GM23338 (cell line): ENCODE measurements around the gene GAPDHS. TPM values are rescaled to one million over a fixed set of nuclear protein-coding genes. Genes with fewer than 3 reads are reported as not detected.

Source experiments
- ATAC-seq: fragments of 200-7000 bp; cut with Tn5 transposase; 3 replicates; pipeline ENCODE4 v1.9.1; 2020
- DNase-seq: peaks from one replicate; pipeline ENCODE4 v3.0.0-alpha.2; 2015; ENCODE audit warnings: low spot score
- H2AFZ ChIP-seq: fragments of 200-600 bp; sonication (generic); 2 replicates; pipeline ENCODE4 v1.8.0; 2016; ENCODE audit warnings: antibody characterized with exemption, mild to moderate bottlenecking, moderate library complexity
- H3F3A ChIP-seq: fragments of 200-600 bp; sonication (generic); replicated peaks from 2 replicates; pipeline ENCODE4 v1.8.0; 2017; ENCODE audit warnings: antibody characterized with exemption, mixed run types, low read depth
- H3K27ac ChIP-seq: fragments of 200-600 bp; sonication (generic); 2 replicates; pipeline ENCODE4 v1.6.1; 2016; ENCODE audit warnings: low read depth
- H3K27me3 ChIP-seq: fragments of 200-600 bp; sonication (generic); 2 replicates; pipeline ENCODE4 v1.8.0; 2016; ENCODE audit warnings: mild to moderate bottlenecking, mixed run types, moderate library complexity; ENCODE audit not compliant: insufficient read depth
- H3K36me3 ChIP-seq: fragments of 200-600 bp; sonication (generic); 2 replicates; pipeline ENCODE4 v1.8.0; 2016; ENCODE audit warnings: mild to moderate bottlenecking; ENCODE audit not compliant: insufficient read depth
- H3K4me1 ChIP-seq: fragments of 200-600 bp; sonication (generic); 2 replicates; pipeline ENCODE4 v1.8.0; 2016; ENCODE audit warnings: mild to moderate bottlenecking, moderate library complexity; ENCODE audit not compliant: insufficient read depth
- H3K4me2 ChIP-seq: fragments of 200-600 bp; sonication (generic); 2 replicates; pipeline ENCODE4 v1.7.1; 2017; ENCODE audit warnings: mixed run types
- H3K4me3 ChIP-seq: fragments of 200-600 bp; sonication (generic); 2 replicates; pipeline ENCODE4 v1.6.1; 2016; ENCODE audit warnings: mixed run types
- H3K79me2 ChIP-seq: fragments of 200-600 bp; sonication (generic); replicated peaks from 2 replicates; pipeline ENCODE4 v1.8.0; 2017; ENCODE audit warnings: mild to moderate bottlenecking; ENCODE audit not compliant: insufficient read depth
- H3K9me2 ChIP-seq: fragments of 200-600 bp; sonication (generic); 2 replicates; pipeline ENCODE4 v1.8.0; 2017; ENCODE audit not compliant: insufficient read depth
- H4K20me1 ChIP-seq: fragments of 200-600 bp; sonication (generic); replicated peaks from 2 replicates; pipeline ENCODE4 v1.8.0; 2017; ENCODE audit warnings: mild to moderate bottlenecking; ENCODE audit not compliant: insufficient read depth
- H3K27ac Mint-ChIP-seq: 2 replicates; pipeline ENCODE4 v1.8.0; 2020; ENCODE audit warnings: inconsistent platforms, mild to moderate bottlenecking, moderate library complexity, mixed read lengths
- H3K27me3 Mint-ChIP-seq: 3 replicates; pipeline ENCODE4 v1.8.0; 2022; ENCODE audit warnings: low read depth, mild to moderate bottlenecking, moderate library complexity, mixed read lengths, inconsistent platforms; ENCODE audit not compliant: insufficient read depth, poor library complexity
- H3K36me3 Mint-ChIP-seq: 3 replicates; pipeline ENCODE4 v1.8.0; 2021; ENCODE audit warnings: low read depth, mild to moderate bottlenecking, inconsistent platforms, moderate library complexity, mixed read lengths
- H3K4me1 Mint-ChIP-seq: 3 replicates; pipeline ENCODE4 v1.8.0; 2020; ENCODE audit warnings: mild to moderate bottlenecking, inconsistent platforms, mixed read lengths
- H3K4me3 Mint-ChIP-seq: 3 replicates; pipeline ENCODE4 v1.8.0; 2021; ENCODE audit warnings: moderate library complexity, mild to moderate bottlenecking, inconsistent platforms, mixed read lengths
- H3K9me3 Mint-ChIP-seq: 3 replicates; pipeline ENCODE4 v1.8.0; 2020; ENCODE audit warnings: moderate library complexity, mild to moderate bottlenecking, inconsistent platforms, mixed read lengths
- CTCF ChIP-seq, 2 experiments: fragments of 200-600 bp in 1 of 2; sonication (generic) in 1 of 2; conservative IDR thresholded peaks; 2 replicates each; pipeline versions ENCODE4 v1.5.1 to v1.6.1; 2016 to 2017; ENCODE audit warnings: antibody characterized with exemption in 2 of 2, low read depth in 2 of 2, mild to moderate bottlenecking in 2 of 2, moderate library complexity in 1 of 2
- ETS1 ChIP-seq: IDR thresholded peaks from 2 replicates; pipeline ENCODE4 v1.6.1; 2016; ENCODE audit warnings: antibody characterized with exemption
- EZH2phosphoT487 ChIP-seq: fragments of 200-600 bp; sonication (generic); IDR thresholded peaks from one replicate; pipeline ENCODE4 v1.8.1; 2018; ENCODE audit warnings: antibody characterized with exemption; ENCODE audit not compliant: unreplicated experiment
- ZNF331 ChIP-seq: fragments of 250-450 bp; sonication (Bioruptor Pico); IDR thresholded peaks from 2 replicates; pipeline ENCODE4 v1.5.0; 2020; ENCODE audit warnings: low read depth, mild to moderate bottlenecking, moderate library complexity
- ZNF462 ChIP-seq: fragments of 250-450 bp; sonication (Bioruptor Pico); IDR thresholded peaks from 2 replicates; pipeline ENCODE4 v1.5.0; 2020; ENCODE audit warnings: mild to moderate bottlenecking, moderate library complexity
- polyA plus RNA-seq: library from polyadenylated mRNA; unstranded; fragments of >200 nt; fragmentation: Nextera tagmentation; extraction: Ambion mirVana; gene quantifications from 2 replicates; pipeline ENCODE4 v1.2.1, GENCODE V29; 2016
- total RNA-seq: library from RNA; depleted of rRNA; stranded (reverse); fragments of >200 nt; shearing (Covaris generic); gene quantifications from 2 replicates; pipeline ENCODE4 v1.2.3, GENCODE V29; 2014

GAPDHS gene
- total and polyA plus RNA-seq, 2 experiments from 2014 or later, result not detected

- no peak for TF ChIP-seq ZNF462 (CRISPR knock-in tag)
- TF ChIP-seq ETS1, result no peak
Observed at GRCh38 chr19:35518313-35518712, 14.9 kb upstream of the GAPDHS start (continued).

- Mint-ChIP-seq H3K9me3 (no peaks in the 10 kb centered on the region; the same call in 2 of the 3 replicates), H3K27me3 (peaks cover 14% of the 10 kb centered on the region), H3K4me1 (peaks cover 30% of the 10 kb centered on the region), H3K27ac (no peak overlapping the region), H3K36me3 (no peaks in the 10 kb centered on the region), H3K4me3 (no peak overlapping the region)
- H4K20me1 ChIP-seq, result no peaks in the 10 kb centered on the region
- H2AFZ ChIP-seq, result no peak overlapping the region
- ATAC-seq (peak; percentile 10; the same call in 2 of the 3 replicates), DNase-seq (no peak)
- no peaks in the 10 kb centered on the region for H3K79me2 ChIP-seq
- H3K4me3 ChIP-seq, result no peak overlapping the region
- H3K4me1 ChIP-seq, result peaks cover 21% of the 10 kb centered on the region
- no peaks in the 10 kb centered on the region for H3K36me3 ChIP-seq
- no peaks in the 10 kb centered on the region for H3F3A ChIP-seq
- H3K9me2 ChIP-seq, result no peaks in the 10 kb centered on the region
- no peak overlapping the region for H3K27ac ChIP-seq
- no peak overlapping the region for H3K4me2 ChIP-seq
- H3K27me3 ChIP-seq, result no peaks in the 10 kb centered on the region
- TF ChIP-seq CTCF (conservative IDR thresholded peaks at IDR 0.05; ENCODE audit: low read depth in 2 of 2), result no peak
- no peak for TF ChIP-seq ZNF331 (CRISPR knock-in tag)
- no peak for TF ChIP-seq EZH2phosphoT487
- no peak for TF ChIP-seq ETS1
Observed at GRCh38 chr19:35519291-35519690, 14.0 kb upstream of the GAPDHS start.
